ENCODE results near the gene HELQ.
"Not testable (repeated sequence)": the region's sequence is repeated elsewhere in the genome, so short reads cannot be mapped to it uniquely, and the experiment has no call there.

The HELQ gene, protein sequence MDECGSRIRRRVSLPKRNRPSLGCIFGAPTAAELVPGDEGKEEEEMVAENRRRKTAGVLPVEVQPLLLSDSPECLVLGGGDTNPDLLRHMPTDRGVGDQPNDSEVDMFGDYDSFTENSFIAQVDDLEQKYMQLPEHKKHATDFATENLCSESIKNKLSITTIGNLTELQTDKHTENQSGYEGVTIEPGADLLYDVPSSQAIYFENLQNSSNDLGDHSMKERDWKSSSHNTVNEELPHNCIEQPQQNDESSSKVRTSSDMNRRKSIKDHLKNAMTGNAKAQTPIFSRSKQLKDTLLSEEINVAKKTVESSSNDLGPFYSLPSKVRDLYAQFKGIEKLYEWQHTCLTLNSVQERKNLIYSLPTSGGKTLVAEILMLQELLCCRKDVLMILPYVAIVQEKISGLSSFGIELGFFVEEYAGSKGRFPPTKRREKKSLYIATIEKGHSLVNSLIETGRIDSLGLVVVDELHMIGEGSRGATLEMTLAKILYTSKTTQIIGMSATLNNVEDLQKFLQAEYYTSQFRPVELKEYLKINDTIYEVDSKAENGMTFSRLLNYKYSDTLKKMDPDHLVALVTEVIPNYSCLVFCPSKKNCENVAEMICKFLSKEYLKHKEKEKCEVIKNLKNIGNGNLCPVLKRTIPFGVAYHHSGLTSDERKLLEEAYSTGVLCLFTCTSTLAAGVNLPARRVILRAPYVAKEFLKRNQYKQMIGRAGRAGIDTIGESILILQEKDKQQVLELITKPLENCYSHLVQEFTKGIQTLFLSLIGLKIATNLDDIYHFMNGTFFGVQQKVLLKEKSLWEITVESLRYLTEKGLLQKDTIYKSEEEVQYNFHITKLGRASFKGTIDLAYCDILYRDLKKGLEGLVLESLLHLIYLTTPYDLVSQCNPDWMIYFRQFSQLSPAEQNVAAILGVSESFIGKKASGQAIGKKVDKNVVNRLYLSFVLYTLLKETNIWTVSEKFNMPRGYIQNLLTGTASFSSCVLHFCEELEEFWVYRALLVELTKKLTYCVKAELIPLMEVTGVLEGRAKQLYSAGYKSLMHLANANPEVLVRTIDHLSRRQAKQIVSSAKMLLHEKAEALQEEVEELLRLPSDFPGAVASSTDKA

GRCh38 chr4:83455281-83456183 lies at the start of gene HELQ, which contains the start of gene MRPS18C:
HELQ (minus strand) TSS chr4:83455823; CDS start chr4:83455693, 130 bp downstream.
MRPS18C (plus strand) TSS chr4:83456058; CDS start chr4:83456078, 20 bp downstream.
- TF ChIP-seq, protein P1, sequence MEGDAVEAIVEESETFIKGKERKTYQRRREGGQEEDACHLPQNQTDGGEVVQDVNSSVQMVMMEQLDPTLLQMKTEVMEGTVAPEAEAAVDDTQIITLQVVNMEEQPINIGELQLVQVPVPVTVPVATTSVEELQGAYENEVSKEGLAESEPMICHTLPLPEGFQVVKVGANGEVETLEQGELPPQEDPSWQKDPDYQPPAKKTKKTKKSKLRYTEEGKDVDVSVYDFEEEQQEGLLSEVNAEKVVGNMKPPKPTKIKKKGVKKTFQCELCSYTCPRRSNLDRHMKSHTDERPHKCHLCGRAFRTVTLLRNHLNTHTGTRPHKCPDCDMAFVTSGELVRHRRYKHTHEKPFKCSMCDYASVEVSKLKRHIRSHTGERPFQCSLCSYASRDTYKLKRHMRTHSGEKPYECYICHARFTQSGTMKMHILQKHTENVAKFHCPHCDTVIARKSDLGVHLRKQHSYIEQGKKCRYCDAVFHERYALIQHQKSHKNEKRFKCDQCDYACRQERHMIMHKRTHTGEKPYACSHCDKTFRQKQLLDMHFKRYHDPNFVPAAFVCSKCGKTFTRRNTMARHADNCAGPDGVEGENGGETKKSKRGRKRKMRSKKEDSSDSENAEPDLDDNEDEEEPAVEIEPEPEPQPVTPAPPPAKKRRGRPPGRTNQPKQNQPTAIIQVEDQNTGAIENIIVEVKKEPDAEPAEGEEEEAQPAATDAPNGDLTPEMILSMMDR (IDR thresholded peaks at IDR 0.05), result no peak
- no peak for TF ChIP-seq ZFX (IDR thresholded peaks at IDR 0.05; ENCODE audit: borderline replicate concordance)
- peak within 1 kb of the TSS; percentile 78 for H3K27ac ChIP-seq

- TF ChIP-seq ZFX (IDR thresholded peaks at IDR 0.05; ENCODE audit: borderline replicate concordance), result no peak
- TF ChIP-seq, protein P1 (IDR thresholded peaks at IDR 0.05), result no peak
- H3K27ac ChIP-seq, result no peak overlapping the region
These were observed 49.4 kb upstream of the HELQ start for GRCh38 chr4:83504996-83505395.

DNA sequence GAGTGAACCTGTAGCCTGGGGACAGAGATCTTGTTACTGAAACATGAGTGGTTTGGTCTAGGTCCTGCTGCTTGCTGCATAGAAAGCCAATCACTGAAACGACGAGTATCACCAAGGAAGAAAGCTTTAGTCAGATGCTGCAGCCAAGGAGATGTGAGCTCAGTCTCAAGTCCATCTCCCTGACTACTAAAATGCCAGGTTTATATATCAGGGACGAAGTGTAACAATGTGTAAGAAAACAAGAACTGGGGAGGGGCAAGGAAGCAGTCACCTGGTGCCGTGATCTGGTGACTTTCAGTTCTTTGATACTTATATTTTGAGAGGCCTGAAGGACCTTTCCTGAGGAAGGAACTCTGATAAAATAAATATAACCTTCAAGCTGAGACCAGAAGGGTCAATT lies 48.9 kb upstream of the HELQ start:
- TF ChIP-seq, protein P1 (IDR thresholded peaks at IDR 0.05), result no peak
- no peak for TF ChIP-seq ZFX (IDR thresholded peaks at IDR 0.05; ENCODE audit: borderline replicate concordance)
- H3K27ac ChIP-seq, result no peak overlapping the region

DNA sequence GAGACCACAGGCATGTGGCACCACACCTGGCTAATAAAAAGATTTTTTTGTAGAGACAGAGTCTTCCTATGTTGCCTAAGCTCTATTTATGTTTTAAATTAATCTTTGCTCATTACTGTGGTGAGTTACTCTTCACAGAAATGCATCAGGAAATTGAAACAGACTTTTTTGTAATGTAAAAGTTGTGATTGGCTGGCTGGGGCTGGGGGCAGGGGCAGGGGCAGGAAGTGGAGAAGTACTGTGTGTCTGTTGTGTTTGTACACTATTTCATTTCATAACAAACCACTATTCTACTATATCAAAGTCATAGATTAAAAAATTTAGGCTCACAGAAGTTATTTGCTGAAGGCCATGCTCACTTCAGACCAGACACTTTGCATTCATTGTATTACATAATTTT lies 48.4 kb upstream of the HELQ start:
- no peak overlapping the region for H3K27ac ChIP-seq
- no peak for TF ChIP-seq ZFX (IDR thresholded peaks at IDR 0.05; ENCODE audit: borderline replicate concordance)
- TF ChIP-seq, protein P1 (IDR thresholded peaks at IDR 0.05), result no peak

DNA sequence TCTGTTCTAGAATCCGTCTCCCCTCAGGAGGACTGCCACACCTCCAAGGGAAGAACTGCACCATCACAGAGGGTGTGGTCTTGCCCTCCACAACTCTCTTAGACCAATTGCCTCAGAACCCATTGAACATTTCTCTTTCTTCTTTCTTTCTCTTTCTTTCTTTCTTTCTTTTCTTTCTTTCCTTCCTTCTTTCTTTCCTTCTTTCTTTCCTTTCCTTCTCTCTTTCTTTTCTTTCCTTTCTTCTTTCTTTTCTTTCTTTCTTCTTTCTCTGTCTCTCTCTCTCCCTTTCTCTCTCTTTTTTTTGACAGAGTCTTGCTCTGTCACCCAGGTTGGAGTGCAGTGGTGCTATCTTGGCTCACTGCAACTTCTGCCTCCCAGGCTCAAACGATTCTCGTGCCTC lies 46.0 kb upstream of the HELQ start:
- not testable (repeated sequence) for H3K27ac ChIP-seq

DNA sequence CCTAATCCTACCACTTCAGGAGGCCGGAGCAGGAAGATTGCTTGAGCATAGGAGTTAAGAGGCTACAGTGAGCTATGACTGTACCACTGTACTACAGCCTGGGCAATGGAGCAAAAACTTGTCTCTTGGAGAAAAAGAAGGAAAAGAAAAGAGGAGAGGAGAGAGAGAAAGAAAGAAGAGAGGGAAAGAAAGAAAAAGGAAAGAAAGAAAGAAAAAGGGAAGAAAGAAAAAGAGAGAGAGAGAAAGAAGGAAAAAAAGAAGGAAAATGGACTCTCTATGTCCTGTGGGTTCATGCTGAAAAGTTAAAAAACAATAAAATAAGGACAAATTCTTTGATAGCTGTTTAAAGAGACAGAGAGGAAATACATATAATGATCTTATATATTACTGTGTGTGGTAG lies 42.6 kb upstream of the HELQ start:
- TF ChIP-seq, protein P1 (IDR thresholded peaks at IDR 0.05), result no peak
- TF ChIP-seq ZFX (IDR thresholded peaks at IDR 0.05; ENCODE audit: borderline replicate concordance), result no peak
- no peak overlapping the region for H3K27ac ChIP-seq

DNA sequence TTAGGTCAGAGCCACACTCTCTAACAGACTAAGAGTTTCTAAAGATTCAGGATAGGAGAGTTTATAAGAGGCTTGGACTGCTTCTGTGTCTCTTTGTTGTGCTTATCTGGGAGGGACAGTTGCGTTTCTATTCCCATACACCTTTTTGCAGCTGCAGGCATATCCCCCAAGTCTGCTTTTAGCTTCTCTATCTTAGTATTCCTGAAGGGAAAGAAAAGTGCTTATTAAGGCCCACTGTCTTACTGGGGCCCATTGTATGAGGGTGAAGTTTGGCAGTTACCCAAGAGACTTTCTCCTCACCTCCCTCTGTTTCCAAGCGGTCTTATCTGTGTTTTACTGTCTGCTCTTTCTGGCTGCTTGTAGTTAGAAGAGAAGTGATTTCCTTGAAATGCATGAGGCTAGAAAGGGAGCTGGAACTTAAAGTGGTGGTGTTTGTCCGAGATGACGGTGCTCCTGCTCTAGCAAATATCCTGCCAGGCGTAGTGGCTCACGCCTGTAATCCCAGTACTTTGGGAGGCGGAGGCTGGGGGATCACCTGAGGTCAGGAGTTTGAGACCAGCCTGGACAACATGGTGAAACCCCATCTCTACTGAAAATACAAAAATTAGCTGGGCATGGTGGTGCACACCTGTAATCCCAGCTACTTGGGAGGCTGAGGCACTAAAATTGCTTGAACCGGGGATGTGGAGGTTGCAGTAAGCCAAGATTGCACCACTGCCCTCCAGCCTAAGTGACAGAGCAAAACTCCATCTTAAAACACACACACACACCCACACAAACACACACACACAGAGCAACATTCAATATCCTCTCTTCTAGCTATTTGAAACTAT lies 40.7 kb upstream of the HELQ start:
- not testable (repeated sequence) for H3K27ac ChIP-seq

Measured in 22Rv1 (cell line).